C4-2B (cell line): ENCODE results near the gene RNF144B.

Experiments used
- CTCF ChIP-seq: fragments of 450-650 bp; conservative IDR thresholded peaks from 2 replicates; pipeline ENCODE4 v1.5.1; 2017; ENCODE audit warnings: mild to moderate bottlenecking
- ZFX ChIP-seq: fragments of 450-650 bp; IDR thresholded peaks from 2 replicates; pipeline ENCODE4 v1.6.1; 2017

- TF ChIP-seq CTCF (no peak), ZFX (no peak)
These were observed 34.3 kb upstream of the RNF144B start for GRCh38 chr6:18352842-18353241.
